Suprapubic skin (tissue), 4 donors: ENCODE data around the gene CELSR2. TPM values are rescaled to one million over a fixed set of nuclear protein-coding genes. Genes with fewer than 3 reads are reported as not detected.

Experiments
- DNase-seq, 2 donors: peaks; one replicate each; pipeline ENCODE4 v3.0.0-alpha.2; 2019; ENCODE audit warnings: low spot score in 2 of 2
- H3K27ac ChIP-seq: fragments of 200-600 bp; sonication (generic); one replicate; pipeline ENCODE4 v1.5.1; 2019
- H3K27me3 ChIP-seq: fragments of 200-600 bp; sonication (generic); one replicate; pipeline ENCODE4 v1.5.1; 2019
- H3K36me3 ChIP-seq: fragments of 200-600 bp; sonication (generic); one replicate; pipeline ENCODE4 v1.5.1; 2019
- H3K4me1 ChIP-seq: fragments of 200-600 bp; sonication (generic); one replicate; pipeline ENCODE4 v1.5.1; 2019
- H3K4me3 ChIP-seq: fragments of 200-600 bp; sonication (generic); one replicate; pipeline ENCODE4 v1.5.1; 2019; ENCODE audit warnings: mild to moderate bottlenecking
- H3K9me3 ChIP-seq: fragments of 200-600 bp; sonication (generic); one replicate; pipeline ENCODE4 v1.5.1; 2019
- EP300 ChIP-seq: sonication (generic); formaldehyde crosslinking; IDR thresholded peaks from one replicate; pipeline ENCODE4 v1.6.1; 2017; ENCODE audit warnings: antibody characterized with exemption
- POLR2A ChIP-seq, 2 donors: fragments of 450-650 bp; IDR thresholded peaks; one replicate each; pipeline ENCODE4 v1.6.1; 2017; ENCODE audit warnings: antibody characterized with exemption in 2 of 2, mild to moderate bottlenecking in 2 of 2, moderate library complexity in 2 of 2
- POLR2AphosphoS5 ChIP-seq, 3 donors: sonication (generic); formaldehyde crosslinking; IDR thresholded peaks; one replicate each; pipeline ENCODE4 v1.6.1; 2017; ENCODE audit warnings: antibody characterized with exemption in 3 of 3
- WGBS: methylation state at CpG from one replicate; pipeline ENCODE4 v1.1.5; 2018; 5-methylcytosine and 5-hydroxymethylcytosine counted together
- total RNA-seq, 4 donors: library from RNA; depleted of rRNA; stranded (reverse); fragments of >200 nt; gene quantifications; one replicate each; pipeline ENCODE4 v1.1.0, GENCODE V29; 2016
- TF ChIP-seq, protein P1 (sequence below), 2 donors: fragments of 200-600 bp in 1 of 2; fragments of 450-650 bp in 1 of 2; sonication (generic) in 1 of 2; IDR thresholded peaks; one replicate each; pipeline ENCODE4 v1.5.1; 2016 to 2019; ENCODE audit warnings: antibody characterized with exemption in 2 of 2, mild to moderate bottlenecking in 1 of 2, moderate library complexity in 1 of 2

Gene CELSR2, protein sequence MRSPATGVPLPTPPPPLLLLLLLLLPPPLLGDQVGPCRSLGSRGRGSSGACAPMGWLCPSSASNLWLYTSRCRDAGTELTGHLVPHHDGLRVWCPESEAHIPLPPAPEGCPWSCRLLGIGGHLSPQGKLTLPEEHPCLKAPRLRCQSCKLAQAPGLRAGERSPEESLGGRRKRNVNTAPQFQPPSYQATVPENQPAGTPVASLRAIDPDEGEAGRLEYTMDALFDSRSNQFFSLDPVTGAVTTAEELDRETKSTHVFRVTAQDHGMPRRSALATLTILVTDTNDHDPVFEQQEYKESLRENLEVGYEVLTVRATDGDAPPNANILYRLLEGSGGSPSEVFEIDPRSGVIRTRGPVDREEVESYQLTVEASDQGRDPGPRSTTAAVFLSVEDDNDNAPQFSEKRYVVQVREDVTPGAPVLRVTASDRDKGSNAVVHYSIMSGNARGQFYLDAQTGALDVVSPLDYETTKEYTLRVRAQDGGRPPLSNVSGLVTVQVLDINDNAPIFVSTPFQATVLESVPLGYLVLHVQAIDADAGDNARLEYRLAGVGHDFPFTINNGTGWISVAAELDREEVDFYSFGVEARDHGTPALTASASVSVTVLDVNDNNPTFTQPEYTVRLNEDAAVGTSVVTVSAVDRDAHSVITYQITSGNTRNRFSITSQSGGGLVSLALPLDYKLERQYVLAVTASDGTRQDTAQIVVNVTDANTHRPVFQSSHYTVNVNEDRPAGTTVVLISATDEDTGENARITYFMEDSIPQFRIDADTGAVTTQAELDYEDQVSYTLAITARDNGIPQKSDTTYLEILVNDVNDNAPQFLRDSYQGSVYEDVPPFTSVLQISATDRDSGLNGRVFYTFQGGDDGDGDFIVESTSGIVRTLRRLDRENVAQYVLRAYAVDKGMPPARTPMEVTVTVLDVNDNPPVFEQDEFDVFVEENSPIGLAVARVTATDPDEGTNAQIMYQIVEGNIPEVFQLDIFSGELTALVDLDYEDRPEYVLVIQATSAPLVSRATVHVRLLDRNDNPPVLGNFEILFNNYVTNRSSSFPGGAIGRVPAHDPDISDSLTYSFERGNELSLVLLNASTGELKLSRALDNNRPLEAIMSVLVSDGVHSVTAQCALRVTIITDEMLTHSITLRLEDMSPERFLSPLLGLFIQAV (N-terminal part only)
- 100 to 1,000 TPM; 106 to 145 (median 129) TPM for total RNA-seq

DNA sequence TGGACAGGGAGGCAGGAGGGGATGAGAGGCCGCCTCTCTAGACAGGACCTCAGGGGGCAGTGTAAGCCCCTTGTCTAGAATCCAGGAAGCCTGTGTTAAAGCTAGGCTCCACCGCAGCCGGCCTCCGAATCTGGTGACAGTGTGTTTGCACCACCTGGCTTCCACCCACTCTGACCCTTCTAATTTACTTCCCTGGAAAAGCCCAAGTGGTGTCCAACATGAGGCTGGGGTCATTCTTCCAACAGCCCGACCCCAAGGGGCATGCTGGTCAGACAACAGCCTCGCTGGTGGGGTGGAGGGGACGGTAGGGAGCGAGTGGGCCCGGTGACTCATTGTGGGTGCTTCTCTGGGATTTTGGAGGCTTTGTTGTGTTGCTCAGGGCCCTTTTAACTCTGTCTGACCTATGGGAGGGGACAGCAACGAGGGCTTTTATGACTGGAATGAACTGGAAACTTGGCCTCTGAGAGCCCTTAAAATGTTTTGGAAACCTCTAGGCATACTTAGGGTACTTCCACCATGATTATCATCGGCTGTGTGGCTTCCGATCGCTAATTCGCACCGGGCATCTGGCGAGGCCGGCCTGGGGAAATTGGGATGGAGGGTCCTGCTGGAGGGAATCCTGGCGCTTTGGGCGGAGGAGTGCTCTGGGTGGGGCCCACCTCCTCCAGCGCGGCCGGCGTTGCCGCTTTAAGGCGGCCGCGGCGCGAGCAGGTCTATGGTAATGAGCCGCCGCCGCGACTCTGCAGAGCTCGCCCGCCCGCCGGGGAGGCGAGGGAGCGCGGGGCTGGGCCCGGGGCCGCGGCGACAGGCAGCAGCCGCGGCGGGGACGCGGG, at the start of gene CELSR2:
TSS of gene CELSR2 (plus strand) at position 743 of the 833 bp plus-strand sequence. CDS start 541 bp downstream, outside the sequence.
- Histone ChIP-seq H3K9me3 (no peaks in the 10 kb centered on the region), H3K4me1 (peaks cover 35% of the 10 kb centered on the region), H3K4me3 (peak within 1 kb of the TSS; percentile 86), H3K27ac (peak within 1 kb of the TSS; percentile 75), H3K36me3 (no peaks in the 10 kb centered on the region), H3K27me3 (no peaks in the 10 kb centered on the region)
- 35% methylated on average over 14 of the region's 49 CpGs for WGBS
- TF ChIP-seq, protein P1, sequence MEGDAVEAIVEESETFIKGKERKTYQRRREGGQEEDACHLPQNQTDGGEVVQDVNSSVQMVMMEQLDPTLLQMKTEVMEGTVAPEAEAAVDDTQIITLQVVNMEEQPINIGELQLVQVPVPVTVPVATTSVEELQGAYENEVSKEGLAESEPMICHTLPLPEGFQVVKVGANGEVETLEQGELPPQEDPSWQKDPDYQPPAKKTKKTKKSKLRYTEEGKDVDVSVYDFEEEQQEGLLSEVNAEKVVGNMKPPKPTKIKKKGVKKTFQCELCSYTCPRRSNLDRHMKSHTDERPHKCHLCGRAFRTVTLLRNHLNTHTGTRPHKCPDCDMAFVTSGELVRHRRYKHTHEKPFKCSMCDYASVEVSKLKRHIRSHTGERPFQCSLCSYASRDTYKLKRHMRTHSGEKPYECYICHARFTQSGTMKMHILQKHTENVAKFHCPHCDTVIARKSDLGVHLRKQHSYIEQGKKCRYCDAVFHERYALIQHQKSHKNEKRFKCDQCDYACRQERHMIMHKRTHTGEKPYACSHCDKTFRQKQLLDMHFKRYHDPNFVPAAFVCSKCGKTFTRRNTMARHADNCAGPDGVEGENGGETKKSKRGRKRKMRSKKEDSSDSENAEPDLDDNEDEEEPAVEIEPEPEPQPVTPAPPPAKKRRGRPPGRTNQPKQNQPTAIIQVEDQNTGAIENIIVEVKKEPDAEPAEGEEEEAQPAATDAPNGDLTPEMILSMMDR (IDR thresholded peaks at IDR 0.05): no peak
- TF ChIP-seq POLR2AphosphoS5 (IDR thresholded peaks at IDR 0.05) (no peak), POLR2A (IDR thresholded peaks at IDR 0.05) (no peak), EP300 (no peak)
- DNase-seq: peak in 1 of 2 donors; percentile 80

DNA sequence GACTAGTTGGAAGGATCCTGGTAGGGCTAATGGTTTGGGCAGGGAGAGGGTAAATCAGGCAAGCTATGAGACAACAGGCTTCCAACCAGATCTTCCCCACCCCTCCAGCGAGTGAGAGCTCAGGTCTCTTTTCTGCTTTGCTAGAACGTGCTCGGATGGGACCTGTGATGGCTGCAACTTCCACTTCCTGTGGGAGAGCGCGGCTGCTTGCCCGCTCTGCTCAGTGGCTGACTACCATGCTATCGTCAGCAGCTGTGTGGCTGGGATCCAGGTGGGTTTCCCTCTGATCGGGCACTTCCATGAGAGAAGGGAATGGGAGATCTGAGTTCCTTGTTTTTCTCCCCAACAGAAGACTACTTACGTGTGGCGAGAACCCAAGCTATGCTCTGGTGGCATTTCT, 49.6 kb upstream of the CELSR2 start:
- WGBS: 61% methylated on average over 10 of the region's 10 CpGs
- Histone ChIP-seq H3K27ac (no peak overlapping the region), H3K9me3 (no peaks in the 10 kb centered on the region), H3K4me1 (peaks cover 15% of the 10 kb centered on the region), H3K36me3 (no peaks in the 10 kb centered on the region), H3K4me3 (no peak overlapping the region), H3K27me3 (no peaks in the 10 kb centered on the region)
- TF ChIP-seq EP300 (no peak), POLR2AphosphoS5 (IDR thresholded peaks at IDR 0.05) (no peak), POLR2A (IDR thresholded peaks at IDR 0.05) (no peak)
- TF ChIP-seq, protein P1 (IDR thresholded peaks at IDR 0.05): no peak
- DNase-seq: no peak

DNA sequence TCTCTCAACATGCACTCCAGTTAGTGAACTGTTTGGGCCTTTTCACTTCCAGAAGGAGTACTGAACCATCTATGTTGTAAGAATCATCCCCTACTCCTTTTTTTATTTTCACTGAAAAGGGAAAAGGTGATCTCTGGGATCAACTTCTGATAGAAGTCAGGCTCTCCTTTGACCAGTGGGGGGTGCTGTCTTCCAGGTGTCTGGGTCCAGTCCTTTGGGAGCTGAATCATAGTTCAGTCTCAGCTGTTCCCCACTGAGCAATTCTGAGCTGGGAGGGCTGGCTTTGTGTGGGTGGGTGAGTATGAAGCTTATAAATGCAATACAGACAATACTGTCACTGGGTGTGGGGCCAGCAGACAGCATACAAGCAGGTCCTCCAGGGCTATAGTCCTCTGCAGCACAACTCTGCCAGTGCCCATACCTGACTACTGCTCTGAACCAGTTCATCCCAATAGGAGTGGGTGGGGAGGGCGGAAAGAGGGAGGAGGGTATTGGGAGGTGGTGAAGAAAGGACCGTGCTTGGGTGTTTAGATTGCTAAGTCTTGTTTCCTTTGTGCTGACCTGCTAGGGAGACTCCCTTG, 48.1 kb upstream of the CELSR2 start:
- H3K27me3 ChIP-seq: no peaks in the 10 kb centered on the region
- no peaks in the 10 kb centered on the region for H3K36me3 ChIP-seq
- H3K27ac ChIP-seq: no peak overlapping the region
- H3K4me1 ChIP-seq: peaks cover 15% of the 10 kb centered on the region
- DNase-seq: no peak
- H3K4me3 ChIP-seq: no peak overlapping the region
- 45% methylated on average over 2 of the region's 2 CpGs for WGBS
- TF ChIP-seq EP300: no peak
- TF ChIP-seq, protein P1 (IDR thresholded peaks at IDR 0.05): peak; percentile 31 to 49
- H3K9me3 ChIP-seq: no peaks in the 10 kb centered on the region

DNA sequence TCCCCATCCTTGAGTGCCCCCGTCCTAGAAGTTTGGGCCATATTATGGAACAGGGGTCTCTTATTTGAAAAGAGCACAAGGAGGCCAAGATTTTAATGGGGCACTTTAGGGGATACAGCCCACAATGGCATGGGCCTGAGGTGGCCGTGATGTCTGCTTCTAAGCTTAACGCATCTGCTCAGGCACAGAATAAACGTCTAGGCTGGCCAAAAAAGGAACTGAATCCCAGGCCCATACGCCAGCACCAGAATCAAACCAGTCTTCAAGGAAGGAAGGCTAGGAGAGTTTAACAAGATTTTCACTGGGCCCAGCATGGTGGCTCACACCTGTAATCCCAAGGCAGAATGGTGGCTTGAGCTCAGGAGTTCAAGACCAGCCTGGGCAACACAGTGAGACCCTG, 44.9 kb upstream of the CELSR2 start:
- Histone ChIP-seq H3K27me3 (no peaks in the 10 kb centered on the region), H3K4me3 (no peak overlapping the region), H3K27ac (no peak overlapping the region), H3K36me3 (no peaks in the 10 kb centered on the region), H3K4me1 (peaks cover 11% of the 10 kb centered on the region), H3K9me3 (no peaks in the 10 kb centered on the region)
- no peak for DNase-seq
- 72% methylated on average over 5 of the region's 5 CpGs for WGBS
- TF ChIP-seq, protein P1 (IDR thresholded peaks at IDR 0.05): no peak
- no peak for TF ChIP-seq POLR2AphosphoS5 (IDR thresholded peaks at IDR 0.05)
- no peak for TF ChIP-seq POLR2A (IDR thresholded peaks at IDR 0.05)
- TF ChIP-seq EP300: no peak
